HG03097 (cell line): ENCODE results near the gene SLC19A1.

Experiments used
- ATAC-seq: cut with Tn5 transposase; IDR thresholded peaks from one replicate; pipeline ENCODE4 v1.9.1; 2021; ENCODE audit not compliant: unreplicated experiment, low FRiP score

The SLC19A1 gene

GRCh38 chr21:45448810-45449657 is 93.2 kb downstream of the SLC19A1 start:
- no peak for ATAC-seq

DNA sequence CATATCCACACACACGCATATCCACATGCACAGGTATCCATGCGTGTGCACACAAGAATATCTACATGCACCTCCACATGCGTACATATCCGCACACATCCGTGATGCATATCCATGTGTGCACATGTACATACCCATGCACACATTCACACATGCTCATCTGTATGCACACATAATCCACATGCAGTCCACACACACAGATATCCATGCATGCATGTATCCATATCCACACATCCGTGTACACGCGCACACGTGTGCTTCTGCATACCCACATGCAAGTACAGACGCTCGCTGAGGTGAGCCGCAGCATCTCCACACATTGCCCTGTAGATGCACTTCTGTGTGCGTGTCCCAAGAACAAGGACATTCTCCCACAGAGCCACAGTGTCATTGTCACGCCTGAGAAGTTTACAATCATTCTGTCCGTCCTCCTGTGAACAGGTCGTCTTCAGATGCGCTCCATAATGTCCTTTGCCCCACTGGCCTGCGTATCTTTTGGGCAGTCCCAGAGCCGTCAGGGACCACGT is 93.9 kb downstream of the SLC19A1 start:
- ATAC-seq, result no peak
